Mucosa of descending colon (tissue), 3 donors: ENCODE measurements around the gene ARMC2. TPM values are rescaled to one million over a fixed set of nuclear protein-coding genes. Genes with fewer than 3 reads are reported as not detected.

ENCODE experiments used
- ATAC-seq: fragments of 200-7000 bp; cut with Tn5 transposase; one replicate; pipeline ENCODE4 v1.9.1; 2020; ENCODE audit warnings: mild to moderate bottlenecking, moderate library complexity
- DNase-seq, 3 donors: peaks; one replicate each; pipeline ENCODE4 v3.0.0-alpha.2; 2020
- H3K36me3 ChIP-seq: fragments of 200-600 bp; one replicate; pipeline ENCODE4 v1.8.0; 2021; ENCODE audit warnings: low read depth, mild to moderate bottlenecking
- H3K4me1 ChIP-seq: fragments of 200-600 bp; one replicate; pipeline ENCODE4 v1.8.0; 2021; ENCODE audit warnings: low read depth, mild to moderate bottlenecking
- H3K4me3 ChIP-seq: fragments of 200-600 bp; one replicate; pipeline ENCODE4 v1.8.0; 2021; ENCODE audit warnings: mild to moderate bottlenecking
- H3K9me3 ChIP-seq: fragments of 200-600 bp; one replicate; pipeline ENCODE4 v1.8.0; 2021; ENCODE audit warnings: mild to moderate bottlenecking
- CTCF ChIP-seq: fragments of 200-600 bp; IDR thresholded peaks from one replicate; pipeline ENCODE4 v1.8.0; 2022; ENCODE audit warnings: antibody characterized with exemption, mild to moderate bottlenecking
- intact Hi-C, 2 donors: fragments of 100-400 bp; cut with DNase I in 1 of 2; cut with micrococcal nuclease in 1 of 2; formaldehyde crosslinking; loops; one replicate each; pipeline versions ENCODE4 v1.11.0 to v1.11.1; 2022; cut with DNase I, micrococcal nuclease
- total RNA-seq, 3 donors: library from RNA; stranded (reverse); fragmentation: NEBNext Ultra II Directional in 2 of 3; extraction: Animal tissue kit (Norgen Biotek cat#: 25700) in 2 of 3; gene quantifications; one replicate each; pipeline versions ENCODE4 v1.2.1 to v1.2.4, GENCODE V29; 2021 to 2023
- donor health status: DM: no; HTN: no; CAD: no; lungs with moderate emphysema.
- donor health status: DM: no; HTN: no; CAD: no.
- donor health status: DM: no; HTN: yes; CAD: no.

Gene ARMC2
- total RNA-seq, 3 donors from 2014 or later: 3.5 to 5.5 (median 4.8) TPM

- DNase-seq: no peak
- intact Hi-C loops: no loop called here
- no peak for ATAC-seq
- no peak overlapping the region for H3K4me3 ChIP-seq
- no peak for TF ChIP-seq CTCF
- no peaks in the 10 kb centered on the region for H3K36me3 ChIP-seq
- H3K4me1 ChIP-seq: no peaks in the 10 kb centered on the region
- H3K9me3 ChIP-seq: peaks cover 5% of the 10 kb centered on the region
These were observed 25.8 kb upstream of the ARMC2 start for GRCh38 chr6:108822401-108822800.

DNA sequence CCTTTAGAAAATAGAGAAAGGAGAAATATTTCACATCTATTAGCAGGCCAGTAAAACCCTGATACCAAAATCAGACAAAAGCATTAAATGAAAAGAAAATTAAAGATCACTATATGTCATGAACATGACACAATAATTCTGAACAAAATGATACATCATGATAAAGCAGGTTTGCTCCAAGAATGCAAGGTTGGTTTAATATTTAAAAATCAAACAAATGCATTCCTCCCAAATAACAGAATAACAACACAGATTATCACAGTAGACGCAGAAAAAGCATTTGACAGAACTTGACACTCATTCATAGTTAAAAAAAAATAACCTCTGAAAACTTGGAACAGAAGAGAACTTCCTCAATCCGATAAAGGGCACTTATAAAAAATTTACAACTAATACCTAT lies 22.9 kb upstream of the ARMC2 start:
- no peak for ATAC-seq
- no peak for TF ChIP-seq CTCF
- DNase-seq: no peak
- Histone ChIP-seq H3K36me3 (no peaks in the 10 kb centered on the region), H3K4me3 (no peak overlapping the region), H3K9me3 (peaks cover 5% of the 10 kb centered on the region), H3K4me1 (no peaks in the 10 kb centered on the region)
- intact Hi-C loops: no loop called here

DNA sequence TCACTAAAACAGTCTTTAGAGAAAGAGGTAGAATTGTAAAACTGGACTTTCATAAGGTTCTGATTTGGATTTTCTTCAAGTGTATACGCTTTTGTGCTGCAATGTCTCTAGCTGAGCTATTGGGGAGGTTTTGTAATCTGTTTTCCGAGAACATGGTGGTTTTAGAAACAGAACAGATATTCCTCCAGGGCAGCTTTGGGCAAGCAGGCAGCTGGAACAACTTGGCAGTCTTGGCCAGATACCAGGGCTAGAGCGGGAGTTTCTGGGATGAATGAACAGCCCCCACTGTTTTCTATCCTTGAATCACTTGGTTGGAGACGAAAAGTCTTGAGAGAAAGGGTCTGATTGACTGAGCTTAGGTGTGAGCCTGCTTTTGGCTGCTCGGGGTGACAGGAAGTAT lies 17.1 kb upstream of the ARMC2 start:
- Histone ChIP-seq H3K4me3 (no peak overlapping the region), H3K36me3 (no peaks in the 10 kb centered on the region), H3K4me1 (no peaks in the 10 kb centered on the region), H3K9me3 (no peaks in the 10 kb centered on the region)
- no peak for TF ChIP-seq CTCF
- DNase-seq: no peak
- ATAC-seq: no peak
- intact Hi-C loops: no loop called here

DNA sequence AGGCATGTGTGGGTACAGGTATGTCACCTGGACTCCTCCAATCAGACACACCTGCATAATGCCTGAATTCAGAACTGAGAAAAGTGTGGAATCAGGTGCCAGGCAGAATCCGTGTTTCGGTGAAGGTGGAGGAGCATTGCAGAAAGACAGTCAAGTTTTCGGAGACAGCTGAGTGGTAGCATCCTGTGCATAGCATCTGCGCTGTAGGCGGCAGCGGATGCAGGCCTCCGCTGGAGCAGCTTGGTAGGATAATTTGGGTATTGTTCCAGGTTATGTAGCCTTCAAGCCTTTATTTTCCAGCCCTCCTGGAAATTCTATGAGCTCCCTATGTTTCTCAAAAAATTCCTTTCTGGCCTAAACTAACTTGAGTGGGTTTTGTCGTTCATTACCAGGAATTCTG lies 15.5 kb upstream of the ARMC2 start:
- Histone ChIP-seq H3K9me3 (no peaks in the 10 kb centered on the region), H3K4me1 (no peaks in the 10 kb centered on the region), H3K4me3 (no peak overlapping the region), H3K36me3 (no peaks in the 10 kb centered on the region)
- TF ChIP-seq CTCF: no peak
- no peak for DNase-seq
- intact Hi-C loops: no loop called here
- ATAC-seq: no peak

DNA sequence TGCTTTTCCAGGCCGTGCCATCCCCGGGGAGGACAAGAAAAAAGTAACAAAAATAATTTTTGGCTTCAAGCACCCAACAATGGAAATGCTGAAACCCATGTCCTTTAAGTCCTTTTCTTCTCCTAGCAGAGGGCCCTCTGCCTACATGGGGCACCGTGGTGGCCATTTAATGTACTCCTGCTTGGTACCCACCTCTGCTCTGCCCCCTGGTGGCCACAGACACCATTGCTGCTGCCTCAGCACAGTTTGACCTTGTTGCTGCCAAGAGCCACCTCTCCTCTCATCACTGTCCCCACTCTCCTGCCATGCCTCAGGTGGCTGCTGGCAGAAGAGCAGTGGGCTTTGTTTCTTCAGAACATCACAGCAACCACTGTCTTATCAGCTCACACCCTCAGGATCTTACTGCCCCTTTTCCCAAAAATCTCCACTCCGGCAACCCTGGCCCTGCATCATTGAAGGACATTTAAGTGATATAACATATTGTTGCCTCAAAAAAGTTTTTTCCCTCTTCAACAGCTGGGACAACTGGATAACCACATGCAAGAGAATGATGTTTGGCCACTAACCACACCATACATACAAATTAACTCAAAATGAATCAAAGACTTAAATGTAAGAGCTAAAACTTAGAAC lies 12.9 kb upstream of the ARMC2 start:
- ATAC-seq: peak; percentile 99
- Histone ChIP-seq H3K4me1 (no peaks in the 10 kb centered on the region), H3K9me3 (no peaks in the 10 kb centered on the region), H3K36me3 (no peaks in the 10 kb centered on the region), H3K4me3 (no peak overlapping the region)
- intact Hi-C loops: loop anchor here (5.0 kb wide), 1 partner anchor 293 kb away; no protein-coding TSS in a partner anchor
- DNase-seq: peak; percentile 87 to 95 (median 89)
- TF ChIP-seq CTCF: peak; percentile 84

DNA sequence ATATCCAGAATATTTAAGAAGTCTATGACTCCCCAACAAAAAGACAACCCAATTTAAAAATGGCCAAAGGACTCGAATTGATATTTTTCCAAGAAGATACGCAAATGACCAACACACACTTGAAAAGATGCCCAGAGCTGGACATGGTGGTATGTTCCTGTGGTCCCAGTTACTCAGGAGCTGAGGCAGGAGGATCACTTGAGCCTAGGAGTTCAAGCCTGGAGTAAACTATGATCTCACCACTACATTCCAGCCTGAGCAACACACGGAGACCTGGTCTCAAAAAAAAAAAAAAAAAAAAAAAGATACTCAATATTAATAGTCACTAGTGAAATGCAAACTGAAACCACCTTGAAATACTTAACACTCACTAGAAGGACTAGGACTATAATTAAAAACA lies 12.2 kb upstream of the ARMC2 start:
- no peak overlapping the region for H3K4me3 ChIP-seq
- H3K36me3 ChIP-seq: no peaks in the 10 kb centered on the region
- ATAC-seq (no peak), DNase-seq (no peak)
- H3K4me1 ChIP-seq: no peaks in the 10 kb centered on the region
- TF ChIP-seq CTCF: no peak
- intact Hi-C loops: loop anchor here (5.0 kb wide), 1 partner anchor 294 kb away; no protein-coding TSS in a partner anchor
- H3K9me3 ChIP-seq: no peaks in the 10 kb centered on the region
